ENCODE measurements around the gene CFAP52.
"Not testable (repeated sequence)": the region's sequence is repeated elsewhere in the genome, so short reads cannot be mapped to it uniquely, and the experiment has no call there.

CFAP52 gene

GRCh38 chr17:9576521-9577372, at the start of gene CFAP52:
Gene CFAP52, plus strand, starts transcription at chr17:9576642. Its CDS starts 54 bp downstream, at chr17:9576696.
- in situ Hi-C loops (cut with HindIII; ENCODE audit: low sequenced_read_pairs) = no loop called here

- in situ Hi-C loops (cut with HindIII; ENCODE audit: low sequenced_read_pairs) = no loop called here
Measured at GRCh38 chr17:9527788-9528187, 48.7 kb upstream of the CFAP52 start.

- in situ Hi-C loops (cut with HindIII; ENCODE audit: low sequenced_read_pairs) = no loop called here
Measured at GRCh38 chr17:9529033-9529700, 47.3 kb upstream of the CFAP52 start.

GRCh38 chr17:9531034-9531433, 45.4 kb upstream of the CFAP52 start:
- in situ Hi-C loops (cut with HindIII; ENCODE audit: low sequenced_read_pairs) = no loop called here

- in situ Hi-C loops (cut with HindIII; ENCODE audit: low sequenced_read_pairs) = no loop called here
Measured at GRCh38 chr17:9532715-9533114, 43.7 kb upstream of the CFAP52 start.

- in situ Hi-C loops (cut with HindIII; ENCODE audit: low sequenced_read_pairs) = no loop called here
Measured at GRCh38 chr17:9533441-9533840, 43.0 kb upstream of the CFAP52 start.

GRCh38 chr17:9536061-9536460, 40.4 kb upstream of the CFAP52 start:
- in situ Hi-C loops (cut with HindIII; ENCODE audit: low sequenced_read_pairs) = no loop called here

- in situ Hi-C loops (cut with HindIII; ENCODE audit: low sequenced_read_pairs) = no loop called here
Measured at GRCh38 chr17:9537177-9537776, 39.2 kb upstream of the CFAP52 start.

GRCh38 chr17:9538626-9539025, 37.8 kb upstream of the CFAP52 start:
- in situ Hi-C loops (cut with HindIII; ENCODE audit: low sequenced_read_pairs) = no loop called here

GRCh38 chr17:9541718-9542117, 34.7 kb upstream of the CFAP52 start:
- in situ Hi-C loops (cut with HindIII; ENCODE audit: low sequenced_read_pairs) = no loop called here

- in situ Hi-C loops (cut with HindIII; ENCODE audit: low sequenced_read_pairs) = no loop called here
Measured at GRCh38 chr17:9544221-9544620, 32.2 kb upstream of the CFAP52 start.

GRCh38 chr17:9549215-9549614, 27.2 kb upstream of the CFAP52 start:
- in situ Hi-C loops (cut with HindIII; ENCODE audit: low sequenced_read_pairs) = no loop called here

- in situ Hi-C loops (cut with HindIII; ENCODE audit: low sequenced_read_pairs) = no loop called here
Measured at GRCh38 chr17:9553181-9553580, 23.3 kb upstream of the CFAP52 start.

- in situ Hi-C loops (cut with HindIII; ENCODE audit: low sequenced_read_pairs) = no loop called here
Measured at GRCh38 chr17:9553596-9553995, 22.8 kb upstream of the CFAP52 start.

GRCh38 chr17:9554715-9555114, 21.7 kb upstream of the CFAP52 start:
- in situ Hi-C loops (cut with HindIII; ENCODE audit: low sequenced_read_pairs) = not testable (repeated sequence)

- in situ Hi-C loops (cut with HindIII; ENCODE audit: low sequenced_read_pairs) = no loop called here
Measured at GRCh38 chr17:9557161-9557755, 19.2 kb upstream of the CFAP52 start.

- in situ Hi-C loops (cut with HindIII; ENCODE audit: low sequenced_read_pairs) = no loop called here
Measured at GRCh38 chr17:9557857-9558256, 18.6 kb upstream of the CFAP52 start.

- in situ Hi-C loops (cut with HindIII; ENCODE audit: low sequenced_read_pairs) = no loop called here
Measured at GRCh38 chr17:9564104-9564503, 12.3 kb upstream of the CFAP52 start.

GRCh38 chr17:9566067-9566466, 10.4 kb upstream of the CFAP52 start:
- in situ Hi-C loops (cut with HindIII; ENCODE audit: low sequenced_read_pairs) = no loop called here

GRCh38 chr17:9566739-9567138, 9.7 kb upstream of the CFAP52 start:
- in situ Hi-C loops (cut with HindIII; ENCODE audit: low sequenced_read_pairs) = not testable (repeated sequence)

GRCh38 chr17:9568004-9568403, 8.4 kb upstream of the CFAP52 start:
- in situ Hi-C loops (cut with HindIII; ENCODE audit: low sequenced_read_pairs) = no loop called here
